IPS-18a (cell line): Measurements from ENCODE around the gene DNM3.

Experiments used
- H3K27ac ChIP-seq: one replicate; pipeline ENCODE4 v1.5.1; 2013; ENCODE audit warnings: low read length
- H3K27me3 ChIP-seq: one replicate; pipeline ENCODE4 v1.6.1; 2013; ENCODE audit warnings: mild to moderate bottlenecking, low read length; ENCODE audit not compliant: control insufficient read depth, insufficient read depth
- H3K36me3 ChIP-seq: one replicate; pipeline ENCODE4 v1.6.1; 2013; ENCODE audit warnings: low read depth, low read length; ENCODE audit not compliant: control insufficient read depth
- H3K4me1 ChIP-seq: one replicate; pipeline ENCODE4 v1.6.1; 2013; ENCODE audit warnings: low read depth, low read length; ENCODE audit not compliant: control insufficient read depth
- H3K4me3 ChIP-seq: one replicate; pipeline ENCODE4 v1.5.1; 2013; ENCODE audit warnings: low read length
- H3K9ac ChIP-seq: one replicate; pipeline ENCODE4 v1.6.1; 2013; ENCODE audit warnings: mild to moderate bottlenecking, low read length, moderate library complexity
- H3K9me3 ChIP-seq: one replicate; pipeline ENCODE4 v1.6.1; 2013; ENCODE audit warnings: low read depth, low read length; ENCODE audit not compliant: control insufficient read depth

Gene DNM3

GRCh38 chr1:171826973-171827372, 14.3 kb upstream of the DNM3 start:
- no peaks in the 10 kb centered on the region for H3K27me3 ChIP-seq
- H3K9me3 ChIP-seq: peaks cover 4% of the 10 kb centered on the region
- H3K4me3 ChIP-seq: no peak overlapping the region
- H3K9ac ChIP-seq: no peak overlapping the region
- H3K4me1 ChIP-seq: no peaks in the 10 kb centered on the region
- H3K27ac ChIP-seq: no peak overlapping the region
- H3K36me3 ChIP-seq: no peaks in the 10 kb centered on the region

GRCh38 chr1:171828794-171829193, 12.5 kb upstream of the DNM3 start:
- no peaks in the 10 kb centered on the region for H3K4me1 ChIP-seq
- H3K9ac ChIP-seq: no peak overlapping the region
- no peaks in the 10 kb centered on the region for H3K36me3 ChIP-seq
- no peaks in the 10 kb centered on the region for H3K27me3 ChIP-seq
- no peak overlapping the region for H3K4me3 ChIP-seq
- H3K9me3 ChIP-seq: peaks cover 4% of the 10 kb centered on the region
- no peak overlapping the region for H3K27ac ChIP-seq

GRCh38 chr1:171833091-171833825, 8.0 kb upstream of the DNM3 start:
- Histone ChIP-seq H3K4me1 (no peaks in the 10 kb centered on the region), H3K27ac (no peak overlapping the region), H3K27me3 (no peaks in the 10 kb centered on the region), H3K36me3 (no peaks in the 10 kb centered on the region), H3K9me3 (no peaks in the 10 kb centered on the region), H3K9ac (no peak overlapping the region), H3K4me3 (no peak overlapping the region)

GRCh38 chr1:171834821-171835220, 6.5 kb upstream of the DNM3 start:
- H3K4me3 ChIP-seq: no peak overlapping the region
- H3K27ac ChIP-seq: no peak overlapping the region
- no peak overlapping the region for H3K9ac ChIP-seq
- peaks cover 5% of the 10 kb centered on the region for H3K27me3 ChIP-seq
- no peaks in the 10 kb centered on the region for H3K36me3 ChIP-seq
- H3K9me3 ChIP-seq: no peaks in the 10 kb centered on the region
- H3K4me1 ChIP-seq: no peaks in the 10 kb centered on the region

GRCh38 chr1:171835891-171836290, 5.4 kb upstream of the DNM3 start:
- H3K9me3 ChIP-seq: no peaks in the 10 kb centered on the region
- H3K4me3 ChIP-seq: no peak overlapping the region
- no peak overlapping the region for H3K27ac ChIP-seq
- no peak overlapping the region for H3K9ac ChIP-seq
- H3K27me3 ChIP-seq: peaks cover 15% of the 10 kb centered on the region
- peaks cover 4% of the 10 kb centered on the region for H3K4me1 ChIP-seq
- H3K36me3 ChIP-seq: no peaks in the 10 kb centered on the region

- Histone ChIP-seq H3K9me3 (no peaks in the 10 kb centered on the region), H3K27ac (no peak overlapping the region), H3K4me3 (peak overlapping the region; percentile 79), H3K27me3 (peaks cover 34% of the 10 kb centered on the region), H3K4me1 (peaks cover 9% of the 10 kb centered on the region), H3K36me3 (no peaks in the 10 kb centered on the region), H3K9ac (no peak overlapping the region)
Measured at GRCh38 chr1:171841931-171842761, 848 bp downstream of the DNM3 start.

GRCh38 chr1:171844381-171844780, 3.1 kb downstream of the DNM3 start:
- Histone ChIP-seq H3K4me1 (peaks cover 9% of the 10 kb centered on the region), H3K36me3 (no peaks in the 10 kb centered on the region), H3K27me3 (peaks cover 33% of the 10 kb centered on the region), H3K9ac (no peak overlapping the region), H3K4me3 (no peak overlapping the region), H3K27ac (no peak overlapping the region), H3K9me3 (no peaks in the 10 kb centered on the region)

- H3K4me3 ChIP-seq: no peak overlapping the region
- H3K27me3 ChIP-seq: peaks cover 19% of the 10 kb centered on the region
- no peak overlapping the region for H3K27ac ChIP-seq
- no peaks in the 10 kb centered on the region for H3K9me3 ChIP-seq
- peaks cover 5% of the 10 kb centered on the region for H3K4me1 ChIP-seq
- H3K36me3 ChIP-seq: no peaks in the 10 kb centered on the region
- no peak overlapping the region for H3K9ac ChIP-seq
Measured at GRCh38 chr1:171845998-171846397, 4.7 kb downstream of the DNM3 start.

GRCh38 chr1:171849245-171849898, 8.1 kb downstream of the DNM3 start:
- no peaks in the 10 kb centered on the region for H3K4me1 ChIP-seq
- no peak overlapping the region for H3K9ac ChIP-seq
- H3K4me3 ChIP-seq: no peak overlapping the region
- H3K9me3 ChIP-seq: no peaks in the 10 kb centered on the region
- H3K27me3 ChIP-seq: no peaks in the 10 kb centered on the region
- H3K27ac ChIP-seq: no peak overlapping the region
- H3K36me3 ChIP-seq: no peaks in the 10 kb centered on the region

GRCh38 chr1:171850651-171851350, 9.5 kb downstream of the DNM3 start:
- no peaks in the 10 kb centered on the region for H3K9me3 ChIP-seq
- H3K4me3 ChIP-seq: no peak overlapping the region
- no peak overlapping the region for H3K27ac ChIP-seq
- H3K9ac ChIP-seq: no peak overlapping the region
- no peaks in the 10 kb centered on the region for H3K27me3 ChIP-seq
- no peaks in the 10 kb centered on the region for H3K4me1 ChIP-seq
- no peaks in the 10 kb centered on the region for H3K36me3 ChIP-seq

- no peaks in the 10 kb centered on the region for H3K9me3 ChIP-seq
- H3K9ac ChIP-seq: no peak overlapping the region
- no peaks in the 10 kb centered on the region for H3K4me1 ChIP-seq
- H3K36me3 ChIP-seq: no peaks in the 10 kb centered on the region
- no peaks in the 10 kb centered on the region for H3K27me3 ChIP-seq
- H3K4me3 ChIP-seq: no peak overlapping the region
- H3K27ac ChIP-seq: no peak overlapping the region
Measured at GRCh38 chr1:171852272-171852671, 11.0 kb downstream of the DNM3 start.
